ENCODE results near the gene PRKN.

Gene PRKN

DNA sequence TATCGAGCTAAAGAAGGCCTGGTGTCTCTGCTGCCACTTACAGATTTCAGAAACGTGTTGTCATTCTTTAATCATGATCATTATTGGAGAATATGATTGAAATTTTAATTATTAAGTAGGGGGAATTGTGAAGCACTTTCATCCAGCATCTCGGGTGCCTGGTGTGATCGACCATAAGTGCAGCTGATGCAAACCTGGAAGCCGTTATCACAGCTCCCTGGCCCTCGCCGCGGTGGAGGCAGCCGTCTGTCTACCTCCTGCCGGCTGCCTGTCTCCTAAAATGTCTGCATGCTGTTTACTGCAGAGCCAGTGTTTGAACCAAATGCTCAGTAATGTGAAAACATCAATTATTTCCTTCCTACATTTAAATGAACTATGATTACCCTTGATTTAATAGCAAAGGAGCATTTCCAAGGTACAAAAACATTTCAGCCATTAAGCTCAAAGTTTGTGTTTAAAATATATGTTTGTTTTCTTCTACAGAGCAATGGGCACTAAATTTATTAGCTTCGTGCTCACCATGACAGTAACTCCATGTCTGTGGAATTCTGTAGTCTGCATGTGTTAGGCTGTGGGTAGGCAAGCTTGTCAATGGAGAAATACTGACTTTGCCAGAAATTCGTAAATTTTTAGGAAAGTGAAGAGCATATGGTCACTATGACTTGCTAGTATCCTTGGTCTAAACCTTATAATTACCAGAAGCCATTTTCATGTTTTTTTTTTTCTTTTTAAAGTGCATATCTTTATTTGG, 1269.2 kb downstream of the PRKN start:
- peak; percentile 98 for FAIRE-seq

DNA sequence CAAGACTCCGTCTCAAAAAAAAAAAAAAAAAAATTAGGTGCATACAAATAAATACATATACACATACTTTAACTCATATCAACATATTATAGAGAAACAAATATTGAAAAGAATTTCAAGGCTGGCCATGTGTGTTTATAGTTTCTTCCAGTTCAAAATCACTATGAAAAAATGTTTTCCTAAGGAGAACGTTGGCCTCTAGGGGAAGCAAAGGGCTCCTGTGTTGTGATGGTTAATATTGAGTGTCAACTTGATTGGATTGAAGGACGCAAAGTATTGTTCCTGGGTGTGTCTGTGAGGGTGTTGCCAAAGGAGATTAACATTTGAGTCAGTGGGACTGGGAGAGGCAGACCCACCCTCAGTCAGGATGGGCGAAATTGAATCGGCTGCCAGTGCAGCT, 1271.7 kb downstream of the PRKN start:
- no peak for FAIRE-seq

DNA sequence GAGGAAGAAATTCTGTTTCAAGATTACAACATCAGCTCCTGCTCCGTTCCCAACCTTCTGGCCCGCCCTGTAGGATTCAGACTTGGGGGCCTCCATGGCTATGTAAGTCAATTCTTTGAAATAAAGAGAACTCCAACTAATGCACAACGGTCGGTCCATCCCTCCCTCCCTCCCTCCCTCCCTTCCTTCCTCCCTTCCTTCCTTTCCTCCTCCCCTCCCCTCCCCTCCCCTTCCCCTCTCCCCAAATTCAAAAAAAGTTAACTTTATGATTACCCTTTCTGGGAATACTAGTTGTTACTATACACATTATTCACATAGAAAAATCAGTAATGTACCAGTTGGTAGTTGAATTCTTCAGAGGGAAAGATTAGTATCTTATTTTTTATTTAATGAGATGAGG, 1274.0 kb downstream of the PRKN start:
- FAIRE-seq = no peak

DNA sequence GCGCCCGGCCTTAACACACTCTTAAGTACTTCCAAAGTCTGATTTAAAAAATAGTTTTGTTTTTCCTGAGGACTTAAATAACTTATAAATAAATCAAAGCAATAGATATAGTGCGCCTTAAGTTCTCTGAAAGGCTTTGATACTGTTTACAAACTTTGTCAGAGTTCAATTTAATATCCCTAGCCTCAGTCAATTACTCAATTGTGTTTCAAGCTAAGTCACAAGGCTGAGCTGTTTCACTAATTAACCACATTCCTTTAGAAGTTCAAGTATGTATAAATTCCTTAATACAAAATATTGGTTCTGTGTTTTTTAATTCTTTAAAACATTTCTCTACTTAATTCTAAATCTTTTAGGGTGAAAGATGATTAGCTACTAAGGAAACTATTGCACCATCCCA, 1275.3 kb downstream of the PRKN start:
- FAIRE-seq = no peak

DNA sequence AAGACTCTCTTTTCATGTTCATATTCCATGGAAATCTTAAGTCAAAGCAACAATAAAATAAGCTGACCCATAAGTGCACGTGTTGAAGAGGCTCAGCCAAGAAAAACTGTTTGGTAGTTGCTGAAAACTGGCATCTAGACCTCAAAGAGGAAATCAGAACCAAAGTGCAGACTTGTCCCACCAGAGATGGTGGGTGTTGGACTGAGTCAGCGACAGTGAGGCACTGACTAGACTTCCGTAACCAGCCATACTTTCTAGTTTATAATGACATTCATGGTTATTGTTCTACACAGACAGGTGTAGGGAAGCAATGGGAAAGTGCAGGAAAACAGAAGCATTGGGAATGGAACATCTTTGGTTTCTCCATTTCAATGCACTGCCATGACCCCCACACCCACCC, 1278.0 kb downstream of the PRKN start:
- FAIRE-seq = no peak

DNA sequence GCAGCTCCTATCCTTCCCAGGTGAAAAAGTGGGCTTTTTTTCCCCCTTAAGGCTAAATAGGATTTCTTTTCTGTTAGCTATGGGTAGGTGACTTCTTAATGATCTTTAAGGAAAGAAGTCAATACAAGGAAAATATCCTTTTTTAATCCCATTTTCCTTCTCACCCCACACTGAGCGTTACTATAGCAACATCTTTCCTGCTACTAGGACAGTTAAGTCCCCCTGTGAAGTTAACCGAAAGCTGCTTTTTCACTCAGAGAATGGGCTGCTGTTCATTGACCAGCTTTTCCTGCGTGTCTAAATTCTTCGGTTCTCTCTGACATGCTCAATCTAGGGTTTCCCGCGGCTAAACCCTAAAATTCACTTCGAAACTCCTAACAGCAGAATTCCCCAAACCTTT, 1280.6 kb downstream of the PRKN start:
- FAIRE-seq = no peak

DNA sequence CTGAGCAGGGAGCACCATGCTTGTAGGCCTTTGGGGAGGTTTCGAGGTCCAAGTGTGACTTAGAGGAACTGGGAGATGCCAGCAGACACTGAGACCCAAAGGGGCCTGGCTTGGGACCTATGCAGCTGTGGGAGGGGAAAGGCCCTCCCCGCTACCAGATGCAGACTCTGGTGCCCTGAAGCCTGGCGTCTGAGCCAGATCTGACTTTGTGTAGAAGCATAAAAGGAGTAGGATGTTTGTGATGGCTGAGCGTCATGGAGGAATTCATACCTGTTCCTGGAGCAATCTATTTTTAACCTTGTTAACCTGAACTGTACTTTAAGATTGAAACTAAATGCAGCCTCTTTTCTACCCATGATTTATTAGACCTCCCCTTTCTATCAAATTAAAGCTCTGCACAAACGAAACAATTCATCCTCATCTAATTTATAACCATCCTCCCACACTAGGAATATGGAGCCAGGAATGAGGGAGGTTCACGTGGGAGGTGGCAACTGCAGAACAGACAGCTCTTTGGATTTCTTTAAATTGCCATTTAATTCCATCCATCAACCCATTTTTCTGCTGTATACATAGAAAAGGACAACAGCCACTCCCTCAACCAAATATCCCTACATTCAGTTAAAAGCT, 1281.2 kb downstream of the PRKN start:
- peak; percentile 38 for FAIRE-seq

DNA sequence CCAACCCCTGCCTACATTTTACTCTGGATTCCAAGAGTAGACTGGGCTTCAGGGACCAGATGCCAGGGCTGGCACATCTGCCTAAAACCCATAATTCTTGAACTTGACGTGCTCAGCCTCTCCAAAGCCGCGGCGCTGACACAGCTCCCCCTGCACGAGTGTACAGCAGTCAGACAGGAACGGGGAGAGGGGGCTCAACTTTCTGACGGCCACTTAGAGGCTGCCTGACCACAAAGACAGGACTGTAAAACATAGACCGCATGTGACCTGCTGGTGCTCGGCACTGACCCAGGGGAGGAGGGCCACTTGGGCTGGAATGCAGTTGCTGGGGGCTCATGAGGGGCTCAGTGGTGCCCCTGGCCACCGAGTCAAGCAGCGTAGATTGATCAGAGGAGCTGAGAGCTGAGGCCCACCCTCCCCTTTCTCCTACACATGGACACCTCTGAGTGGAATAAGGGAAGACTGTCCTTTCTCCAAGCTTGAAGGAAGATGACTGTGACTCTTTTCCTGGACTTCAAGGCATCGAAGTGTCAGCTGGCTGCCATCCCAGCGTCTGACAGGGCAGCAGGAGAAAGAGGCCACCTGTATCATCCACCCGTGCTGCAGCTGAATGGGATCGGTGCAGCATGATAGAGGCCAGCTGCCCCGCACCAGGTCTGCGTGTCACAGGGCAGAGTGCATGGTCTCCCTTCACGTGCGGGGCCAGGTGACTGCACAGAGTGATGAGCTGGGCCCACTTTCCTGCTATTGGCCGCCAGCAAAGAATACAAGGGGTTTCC, 1282.4 kb downstream of the PRKN start:
- FAIRE-seq = no peak

DNA sequence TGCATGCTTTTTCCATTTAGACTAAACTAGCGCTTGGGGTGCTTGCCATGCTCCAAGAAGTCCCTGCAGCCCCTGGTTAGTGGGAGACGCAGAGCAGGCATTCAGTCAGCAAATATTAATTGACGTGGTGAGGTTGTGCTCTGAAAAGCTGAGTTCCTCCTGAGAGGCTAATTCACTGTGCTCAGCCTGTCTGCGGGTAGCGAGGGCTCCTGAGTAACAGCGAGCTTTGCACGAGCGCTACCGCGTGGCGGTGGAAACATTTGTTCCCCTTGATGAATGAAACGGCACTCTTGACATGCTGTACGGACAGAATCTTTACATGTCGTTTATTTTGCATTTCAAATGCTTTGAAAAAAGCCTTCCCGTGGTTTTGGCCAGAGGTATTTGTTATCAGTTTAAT, 1283.1 kb downstream of the PRKN start:
- no peak for FAIRE-seq

DNA sequence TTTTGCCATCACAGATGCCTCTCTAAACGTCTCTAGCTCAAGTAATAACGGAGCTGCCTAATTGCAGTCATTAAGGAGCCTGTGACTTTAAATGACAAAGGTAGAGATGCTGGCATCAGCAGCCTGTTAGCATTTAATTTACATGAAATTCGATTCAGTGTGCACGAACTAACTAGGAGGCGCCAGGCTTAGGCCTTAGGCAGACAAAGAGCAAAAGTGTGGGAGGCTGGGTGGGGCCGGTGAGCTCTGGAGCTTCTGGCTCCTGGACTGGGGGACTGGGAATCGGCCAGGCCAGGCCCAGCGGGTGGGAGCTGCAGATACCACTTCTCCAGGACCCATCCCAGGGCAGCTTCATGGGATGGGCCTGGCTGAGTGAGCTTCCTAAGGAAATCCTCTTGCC, 1283.7 kb downstream of the PRKN start:
- FAIRE-seq = peak; percentile 95

DNA sequence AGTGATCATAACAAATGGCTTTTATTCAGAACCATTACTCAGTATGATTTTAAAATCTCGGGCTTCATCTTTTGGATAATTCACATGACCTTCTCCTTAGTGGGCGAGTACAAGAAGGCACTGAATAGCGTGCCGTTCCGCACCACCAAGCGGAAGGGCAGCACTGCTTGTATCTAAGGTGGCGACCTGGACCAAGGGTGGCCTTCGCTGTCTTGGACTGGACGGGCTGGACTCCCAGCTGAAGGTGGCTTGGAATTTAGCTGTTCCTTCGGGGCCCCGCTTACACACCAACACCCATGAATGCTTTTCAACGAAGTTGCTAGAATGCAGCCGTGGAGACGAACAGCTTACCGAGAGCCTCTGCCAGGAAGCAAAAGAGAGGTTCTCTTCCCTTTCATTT, 1285.1 kb downstream of the PRKN start:
- FAIRE-seq = no peak

DNA sequence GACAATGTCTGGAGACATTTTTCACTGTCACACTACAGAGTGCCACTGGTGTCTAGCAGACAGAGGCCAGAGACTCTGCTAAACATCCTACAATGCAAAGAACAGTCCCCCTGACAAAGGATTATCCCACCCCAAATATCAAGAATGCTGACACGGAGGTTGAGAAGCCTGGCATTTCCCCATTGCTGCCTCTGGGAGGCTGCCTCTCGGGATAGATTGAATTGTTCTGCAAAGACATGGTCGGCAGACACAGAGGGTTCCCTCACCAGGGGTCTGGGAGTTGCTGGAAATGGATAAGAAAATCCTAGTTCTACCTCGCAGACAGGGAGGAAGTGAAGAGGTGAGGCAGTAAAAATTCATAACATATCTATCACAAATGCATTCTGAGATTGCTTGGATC, 1287.3 kb downstream of the PRKN start:
- no peak for FAIRE-seq

DNA sequence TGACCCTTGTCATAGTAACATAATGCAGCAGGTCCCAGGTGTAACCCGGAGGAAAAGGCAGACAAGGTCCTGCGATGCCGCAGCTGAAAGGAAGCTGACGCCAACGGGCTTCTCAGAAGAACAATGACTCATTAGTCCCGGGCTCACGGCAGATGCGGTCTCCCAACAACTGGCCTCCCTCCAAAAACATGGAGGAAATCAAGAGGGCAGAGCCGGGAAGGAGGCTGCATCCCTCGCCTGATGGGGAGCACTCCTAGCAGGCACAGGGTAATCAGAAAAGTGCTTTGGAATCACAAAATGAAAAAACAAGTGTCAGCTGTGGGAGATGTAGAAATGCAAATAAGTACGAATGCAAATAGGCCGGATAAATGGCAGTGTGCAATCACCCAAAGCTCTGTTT, 1288.5 kb downstream of the PRKN start:
- FAIRE-seq = no peak

DNA sequence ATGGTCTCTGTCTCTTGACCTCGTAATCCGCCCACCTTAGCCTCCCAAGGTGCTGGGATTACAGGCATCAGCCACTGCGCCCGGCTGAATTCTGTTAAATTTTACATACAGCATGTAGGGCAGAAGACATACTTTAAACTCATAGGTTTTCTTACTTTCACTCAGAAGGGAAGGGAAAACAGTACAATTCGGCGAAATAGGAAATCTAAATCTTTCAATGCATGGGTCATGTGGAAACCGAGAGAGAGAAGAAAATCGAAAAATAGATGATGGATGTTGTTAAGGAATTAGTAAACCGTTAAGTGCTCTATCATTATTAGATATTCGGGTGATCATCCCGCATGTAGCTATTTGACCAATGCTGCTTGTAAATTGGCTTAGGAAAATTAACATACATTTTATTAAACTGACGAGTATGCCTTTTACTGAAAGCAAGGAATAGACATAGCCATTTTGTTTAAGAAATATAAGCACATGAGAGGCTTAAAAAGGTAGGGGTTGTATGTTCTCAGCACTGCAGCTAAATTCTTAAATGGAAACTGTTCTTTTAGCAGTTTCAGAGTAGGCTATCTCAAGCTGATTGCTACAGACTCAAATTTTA, 1289.0 kb downstream of the PRKN start:
- no peak for FAIRE-seq

DNA sequence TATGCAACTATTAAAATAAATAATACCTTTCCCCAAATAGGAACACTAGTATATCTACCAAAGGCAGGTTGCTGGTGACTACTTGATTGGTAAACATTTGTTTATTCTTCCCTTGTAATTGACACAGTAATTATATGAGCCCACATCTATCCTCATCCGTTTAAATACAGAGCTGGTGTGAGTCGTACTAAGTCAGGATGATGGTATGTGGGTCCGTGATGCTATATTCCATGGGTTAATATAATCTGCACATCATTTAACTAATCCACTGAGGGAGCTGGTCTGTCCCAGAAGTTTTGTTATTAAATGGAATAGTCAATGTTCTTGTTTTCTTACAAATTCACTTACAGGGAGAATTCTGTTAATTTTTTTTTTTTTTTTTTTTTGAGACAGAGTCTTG, 1289.7 kb downstream of the PRKN start:
- no peak for FAIRE-seq

DNA sequence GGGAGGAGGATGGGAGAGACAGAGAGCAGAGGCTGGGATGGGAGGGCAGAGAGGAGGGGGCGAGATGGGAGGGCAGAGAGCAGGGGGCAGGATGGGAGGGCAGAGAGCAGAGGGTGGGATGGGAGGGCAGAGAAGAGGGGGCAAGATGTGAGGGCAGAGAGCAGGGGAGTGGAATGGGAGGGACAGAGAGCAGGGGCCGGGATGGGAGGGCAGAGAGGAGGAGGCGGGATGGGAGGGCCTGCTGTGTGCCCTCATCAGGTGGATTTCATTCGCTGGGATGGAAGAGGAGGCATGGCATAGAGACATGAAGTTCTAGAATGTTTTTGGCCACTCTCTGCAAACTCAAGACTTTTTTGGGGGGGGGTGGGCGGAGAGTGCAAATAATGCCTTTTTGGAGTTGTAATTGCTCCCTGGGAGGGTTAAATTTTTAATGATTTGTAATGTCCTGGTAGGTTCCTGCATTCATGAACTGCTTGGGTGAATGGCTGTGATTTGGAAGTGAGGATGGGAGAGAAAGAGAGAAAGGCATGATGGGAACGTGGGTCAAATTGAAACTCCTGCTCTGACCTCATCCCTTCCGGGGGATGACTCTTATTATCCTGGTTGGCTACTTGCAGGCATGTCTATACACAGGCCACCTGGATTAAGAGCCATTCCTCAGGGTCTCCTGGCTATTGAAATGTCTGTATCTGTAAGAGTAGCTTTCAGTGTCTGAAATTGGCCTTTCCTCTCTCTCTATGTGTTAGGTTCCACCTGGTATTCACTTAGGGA, 1291.3 kb downstream of the PRKN start:
- peak; percentile 67 for FAIRE-seq

DNA sequence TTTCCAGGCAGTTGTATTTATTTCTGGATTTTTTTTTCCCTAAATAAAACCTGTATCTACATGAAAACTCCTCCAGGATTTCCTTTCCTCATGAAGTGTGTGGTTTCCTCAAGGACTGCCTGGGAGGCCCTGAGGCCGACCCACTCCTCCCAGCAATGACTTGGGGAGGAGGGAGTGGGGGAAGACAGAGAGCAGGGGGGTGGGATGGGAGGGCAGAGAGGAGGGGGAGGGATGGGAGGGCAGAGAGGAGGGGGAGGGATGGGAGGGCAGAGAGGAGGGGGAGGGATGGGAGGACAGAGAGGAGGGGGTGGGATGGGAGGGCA, 1291.9 kb downstream of the PRKN start:
- no peak for FAIRE-seq

DNA sequence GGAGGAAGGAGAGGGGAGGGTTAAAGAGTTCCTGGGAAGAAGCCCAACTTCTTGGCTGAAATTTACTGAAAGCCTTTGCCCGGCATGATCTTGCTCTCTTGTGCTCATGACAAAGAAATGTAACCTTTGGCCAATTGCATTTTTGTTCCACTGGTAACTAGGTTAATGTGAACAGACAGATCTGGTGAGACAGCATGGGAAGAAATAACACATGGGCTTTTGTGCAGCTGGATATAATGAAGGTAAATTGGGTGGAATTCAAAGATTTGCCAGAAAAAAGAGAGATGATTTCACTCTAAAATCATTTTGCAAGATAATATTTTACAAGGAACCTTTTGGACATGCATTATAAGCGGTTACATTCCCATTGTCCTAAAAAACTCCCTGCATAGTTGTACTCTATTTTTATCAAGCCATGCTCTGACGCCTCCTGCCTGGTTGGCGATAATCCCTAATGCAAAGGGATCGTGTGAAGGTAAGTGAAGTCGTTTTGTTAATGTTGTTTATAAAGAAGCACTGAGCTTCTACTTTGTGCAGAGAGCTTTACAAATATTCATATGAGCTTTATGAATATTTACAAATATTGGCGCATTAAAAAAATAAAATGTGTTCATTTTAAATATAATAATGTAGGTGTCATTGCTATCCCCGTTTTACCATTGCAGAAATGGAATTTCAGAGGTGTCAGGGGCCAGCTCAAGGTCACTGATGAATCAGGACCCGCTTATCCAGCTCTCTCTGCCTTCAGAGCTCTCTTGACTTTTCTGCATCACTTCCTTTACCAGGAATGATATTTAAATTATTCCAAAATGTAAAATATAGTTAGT, 1292.4 kb downstream of the PRKN start:
- FAIRE-seq = peak; percentile 98

DNA sequence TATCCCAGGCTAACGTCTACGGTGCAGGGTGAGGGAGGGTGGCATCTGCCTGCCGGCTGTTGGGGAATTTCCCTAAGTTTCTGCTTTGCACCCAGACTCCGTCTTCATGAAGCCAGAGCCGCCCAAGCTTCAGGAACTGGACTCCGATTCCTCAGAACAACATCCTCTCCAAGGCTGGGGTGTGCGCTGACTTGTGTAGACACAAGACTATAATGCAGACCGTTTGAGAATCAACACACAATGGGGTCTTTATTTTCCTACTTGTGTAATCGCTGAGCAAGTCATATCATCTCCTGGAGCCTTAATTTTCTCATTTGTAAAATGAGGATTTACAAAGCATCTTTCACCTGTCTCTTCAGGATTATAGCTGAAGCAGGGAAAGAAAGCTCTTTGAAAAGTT, 1293.2 kb downstream of the PRKN start:
- FAIRE-seq = no peak

DNA sequence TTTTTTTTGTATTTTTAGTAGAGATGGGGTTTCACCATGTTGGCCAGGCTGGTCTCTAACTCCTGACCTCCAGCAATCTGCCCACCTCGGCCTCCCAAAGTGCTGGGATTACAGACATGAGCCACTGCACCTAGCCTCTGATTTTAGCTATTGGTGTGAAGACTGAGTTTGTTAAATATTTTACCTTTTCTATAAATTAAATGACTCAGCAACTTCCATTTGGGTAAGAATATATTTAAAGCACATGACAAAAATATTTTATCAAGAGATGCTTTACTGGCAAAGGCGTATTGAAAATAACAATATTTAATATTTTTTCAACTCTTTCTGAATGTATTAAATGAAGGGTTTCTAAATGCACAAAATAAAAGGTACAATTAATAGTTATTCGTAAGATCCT, 1295.0 kb downstream of the PRKN start:
- FAIRE-seq = peak; percentile 37

DNA sequence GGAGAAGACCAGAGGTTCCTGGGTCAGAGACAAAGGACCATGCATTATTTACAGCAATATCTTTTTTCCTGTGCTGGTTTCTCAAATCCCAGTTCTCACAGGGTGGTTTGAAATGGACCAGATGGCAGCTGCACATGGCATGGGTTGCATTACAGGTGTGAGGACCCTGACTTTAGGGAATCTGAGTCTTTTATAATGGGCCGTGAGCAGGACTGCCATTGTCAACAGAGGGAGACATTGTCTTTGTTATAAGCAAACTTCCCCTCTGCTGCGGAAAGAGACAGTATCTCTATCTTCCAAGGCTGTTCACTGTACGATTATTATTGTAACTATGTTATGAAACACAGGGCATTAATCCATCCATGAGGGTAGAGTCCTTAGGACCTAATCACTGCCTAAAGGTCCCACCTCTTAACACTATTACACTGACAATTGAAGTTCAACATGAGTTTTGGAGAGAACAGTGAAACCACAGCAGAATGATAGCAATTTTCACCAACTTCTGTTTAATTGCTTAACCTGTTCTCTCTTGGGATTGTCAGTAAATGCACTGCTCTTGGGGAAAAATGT, 1297.6 kb downstream of the PRKN start:
- FAIRE-seq = no peak

DNA sequence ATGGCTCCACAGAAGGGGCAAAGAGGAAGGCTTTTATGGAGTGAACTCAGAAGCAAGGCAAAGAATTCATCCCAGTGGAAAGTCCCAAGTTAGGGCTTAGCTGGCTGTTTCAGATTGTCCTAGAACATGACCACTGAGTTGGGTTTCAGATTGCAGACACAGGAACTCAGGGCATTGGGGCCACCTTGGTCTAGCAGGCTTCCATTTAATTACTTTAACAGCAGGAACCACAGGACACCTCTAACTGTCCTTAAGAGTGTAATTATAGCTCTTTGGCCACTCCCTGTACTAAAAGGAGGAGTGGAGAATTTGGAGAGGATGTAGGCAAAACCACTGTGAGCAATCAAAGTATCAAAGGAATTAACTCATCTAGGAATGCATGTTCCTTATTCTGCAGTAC, 1303.1 kb downstream of the PRKN start:
- no peak for FAIRE-seq

Measured in TTC549 (cell line).